Uterus (tissue), 2 donors: ENCODE data around the gene NTF4.

Experiments used
- POLR2A ChIP-seq, 2 donors: fragments of 450-650 bp; IDR thresholded peaks; one replicate each; pipeline ENCODE4 v1.6.1; 2016; ENCODE audit warnings: antibody characterized with exemption in 2 of 2, mild to moderate bottlenecking in 1 of 2, moderate library complexity in 1 of 2
- TF ChIP-seq, protein P1 (sequence below), 4 experiments: fragments of 200-600 bp in 2 of 4; fragments of 450-650 bp in 2 of 4; sonication (generic) in 2 of 4; IDR thresholded peaks; one replicate each; pipeline ENCODE4 v1.5.1; 2016 to 2019; ENCODE audit warnings: antibody characterized with exemption in 4 of 4, mild to moderate bottlenecking in 2 of 4, moderate library complexity in 1 of 4

DNA sequence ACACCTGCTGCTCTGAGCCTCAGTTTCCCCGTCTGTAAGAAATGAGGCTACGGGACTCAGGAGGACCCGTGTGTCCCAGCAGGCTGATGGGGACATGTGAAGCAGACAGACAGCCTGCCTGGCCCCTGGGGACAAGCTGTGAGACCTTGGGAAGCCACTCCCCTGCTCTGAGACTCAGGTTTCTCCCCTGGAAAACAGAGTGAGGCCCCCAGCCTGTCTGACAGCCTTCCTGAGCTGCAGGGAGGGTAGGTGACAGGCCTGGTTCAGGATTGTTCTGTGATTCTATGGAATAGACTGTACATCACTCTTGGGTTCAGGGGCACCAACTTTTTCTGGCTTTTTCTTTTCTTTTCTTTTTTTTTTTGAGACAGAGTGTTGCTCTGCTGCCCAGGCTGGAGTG, 2.9 kb upstream of the NTF4 start:
- TF ChIP-seq, protein P1, sequence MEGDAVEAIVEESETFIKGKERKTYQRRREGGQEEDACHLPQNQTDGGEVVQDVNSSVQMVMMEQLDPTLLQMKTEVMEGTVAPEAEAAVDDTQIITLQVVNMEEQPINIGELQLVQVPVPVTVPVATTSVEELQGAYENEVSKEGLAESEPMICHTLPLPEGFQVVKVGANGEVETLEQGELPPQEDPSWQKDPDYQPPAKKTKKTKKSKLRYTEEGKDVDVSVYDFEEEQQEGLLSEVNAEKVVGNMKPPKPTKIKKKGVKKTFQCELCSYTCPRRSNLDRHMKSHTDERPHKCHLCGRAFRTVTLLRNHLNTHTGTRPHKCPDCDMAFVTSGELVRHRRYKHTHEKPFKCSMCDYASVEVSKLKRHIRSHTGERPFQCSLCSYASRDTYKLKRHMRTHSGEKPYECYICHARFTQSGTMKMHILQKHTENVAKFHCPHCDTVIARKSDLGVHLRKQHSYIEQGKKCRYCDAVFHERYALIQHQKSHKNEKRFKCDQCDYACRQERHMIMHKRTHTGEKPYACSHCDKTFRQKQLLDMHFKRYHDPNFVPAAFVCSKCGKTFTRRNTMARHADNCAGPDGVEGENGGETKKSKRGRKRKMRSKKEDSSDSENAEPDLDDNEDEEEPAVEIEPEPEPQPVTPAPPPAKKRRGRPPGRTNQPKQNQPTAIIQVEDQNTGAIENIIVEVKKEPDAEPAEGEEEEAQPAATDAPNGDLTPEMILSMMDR (IDR thresholded peaks at IDR 0.05) = no peak
- no peak for TF ChIP-seq POLR2A (IDR thresholded peaks at IDR 0.05)
